GM18951 (cell line): ENCODE measurements around the gene RNF169.

Experiments used
- POLR2A ChIP-seq: IDR thresholded peaks from 4 replicates; pipeline ENCODE4 v1.6.1; 2011; ENCODE audit warnings: mild to moderate bottlenecking; ENCODE audit not compliant: insufficient read length, insufficient read depth; ENCODE audit errors: extremely low read depth
- in situ Hi-C: fragments of 300-500 bp; cut with MboI; formaldehyde crosslinking; loops from one replicate; pipeline ENCODE4 v1.12.0; 2022; ENCODE audit warnings: low sequenced_read_pairs, mixed read lengths, inconsistent platforms; ENCODE audit not compliant: unreplicated experiment

The RNF169 gene

GRCh38 chr11:74877132-74877531 is 128.5 kb downstream of the RNF169 start:
- no peak for TF ChIP-seq POLR2A
- in situ Hi-C loops, result no loop called here
